SH-SY5Y (cell line): ENCODE results near the gene INSC.

ENCODE experiments used
- GATA2 ChIP-seq: IDR thresholded peaks from 2 replicates; pipeline ENCODE4 v1.6.1; 2011; ENCODE audit warnings: mild to moderate bottlenecking, low read depth, low read length
- GATA3 ChIP-seq: IDR thresholded peaks from 2 replicates; pipeline ENCODE4 v1.6.1; 2011; ENCODE audit warnings: low read depth, mild to moderate bottlenecking, low read length, moderate library complexity

GRCh38 chr11:15115686-15116085, 963 bp downstream of the INSC start:
- TF ChIP-seq GATA2: no peak
- TF ChIP-seq GATA3: no peak
